ENCODE measurements around the gene SSR4. TPM values are rescaled to one million over a fixed set of nuclear protein-coding genes. Genes with fewer than 3 reads are reported as not detected.

Gene SSR4
- total RNA-seq, 1 donor from 2014 or later, result 285 TPM

DNA sequence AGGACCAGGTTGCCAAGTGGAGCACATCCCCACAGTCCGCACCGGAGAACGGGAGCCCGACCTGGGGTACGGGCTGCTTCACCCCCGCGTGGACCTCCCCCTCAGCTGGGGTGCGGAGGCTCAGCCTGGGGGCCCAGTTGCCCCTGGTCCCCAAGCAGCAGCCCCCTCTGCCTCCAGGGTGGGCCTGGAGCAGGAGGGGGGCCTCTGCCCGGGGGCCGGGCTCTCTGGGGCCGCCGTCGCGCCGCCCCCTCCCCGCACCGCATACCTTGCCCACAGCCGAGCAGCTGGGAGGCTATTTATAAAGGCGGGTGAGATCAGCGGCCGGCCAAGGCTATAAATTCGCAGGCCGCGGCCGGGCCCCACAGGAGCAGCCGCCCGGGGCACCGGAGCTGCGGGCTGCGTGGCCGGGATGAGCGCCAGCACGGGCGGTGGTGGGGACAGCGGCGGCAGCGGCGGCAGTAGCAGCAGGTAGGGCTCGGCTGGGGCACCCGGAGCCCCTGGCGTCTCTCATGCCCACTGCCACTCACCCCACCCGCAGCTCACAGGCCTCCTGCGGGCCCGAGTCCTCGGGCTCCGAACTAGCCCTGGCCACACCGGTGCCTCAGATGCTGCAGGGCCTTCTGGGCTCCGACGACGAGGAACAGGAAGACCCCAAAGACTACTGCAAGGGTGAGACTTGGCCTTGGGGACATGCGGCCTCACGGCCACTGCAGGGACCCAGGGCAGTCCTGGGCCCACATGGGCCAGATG lies 13.6 kb upstream of the SSR4 start, which contains the start of gene SRPK3:
TSS of gene SRPK3 (plus strand) at position 364 of the 750 bp plus-strand sequence. CDS start at position 410, 46 bp downstream.
- H3K27ac Mint-ChIP-seq, result peak within 1 kb of the TSS; percentile 61
- DNase-seq (ENCODE audit: low spot score), result no peak
- no peaks in the 10 kb centered on the region for H3K4me1 Mint-ChIP-seq (ENCODE audit: low read depth)
- intact Hi-C loops (cut with micrococcal nuclease), result no loop called here
- H3K27me3 Mint-ChIP-seq (ENCODE audit: insufficient read depth), result peaks cover 2% of the 10 kb centered on the region
- H3K4me3 Mint-ChIP-seq, result no peak within 1 kb of the TSS
- peaks cover 2% of the 10 kb centered on the region for H3K36me3 Mint-ChIP-seq (ENCODE audit: low read depth)
- H3K9me3 Mint-ChIP-seq, result no peaks in the 10 kb centered on the region

DNA sequence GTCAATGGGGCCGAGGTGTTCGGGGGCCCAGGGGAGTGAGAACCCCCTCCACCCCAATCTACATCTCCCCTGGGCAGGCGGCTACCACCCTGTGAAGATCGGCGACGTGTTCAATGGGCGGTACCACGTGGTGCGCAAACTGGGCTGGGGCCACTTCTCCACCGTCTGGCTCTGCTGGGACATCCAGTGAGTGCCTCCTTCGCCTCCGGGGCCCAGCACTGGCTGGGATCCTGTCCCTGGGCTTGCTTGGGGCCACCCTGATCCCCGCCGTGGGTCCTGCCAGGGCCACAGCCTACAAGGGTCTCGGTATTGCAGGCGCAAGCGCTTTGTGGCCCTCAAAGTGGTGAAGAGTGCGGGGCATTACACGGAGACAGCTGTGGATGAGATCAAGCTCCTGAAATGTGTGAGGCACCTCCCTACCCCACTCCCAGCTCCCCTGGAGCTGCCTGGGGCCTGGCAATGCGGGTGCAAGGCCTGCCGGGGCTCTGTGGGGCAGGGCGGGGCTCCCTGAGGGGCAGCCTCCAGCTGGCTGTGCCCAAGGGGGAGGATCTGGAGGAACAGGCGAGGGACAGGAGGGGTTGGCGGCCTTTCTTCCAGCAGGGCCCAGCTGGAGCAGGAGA lies 12.9 kb upstream of the SSR4 start:
- Mint-ChIP-seq H3K36me3 (ENCODE audit: low read depth) (peaks cover 2% of the 10 kb centered on the region), H3K27me3 (ENCODE audit: insufficient read depth) (peaks cover 2% of the 10 kb centered on the region), H3K27ac (no peak overlapping the region), H3K4me1 (ENCODE audit: low read depth) (no peaks in the 10 kb centered on the region), H3K4me3 (no peak overlapping the region), H3K9me3 (no peaks in the 10 kb centered on the region)
- intact Hi-C loops (cut with micrococcal nuclease), result no loop called here
- no peak for DNase-seq (ENCODE audit: low spot score)

DNA sequence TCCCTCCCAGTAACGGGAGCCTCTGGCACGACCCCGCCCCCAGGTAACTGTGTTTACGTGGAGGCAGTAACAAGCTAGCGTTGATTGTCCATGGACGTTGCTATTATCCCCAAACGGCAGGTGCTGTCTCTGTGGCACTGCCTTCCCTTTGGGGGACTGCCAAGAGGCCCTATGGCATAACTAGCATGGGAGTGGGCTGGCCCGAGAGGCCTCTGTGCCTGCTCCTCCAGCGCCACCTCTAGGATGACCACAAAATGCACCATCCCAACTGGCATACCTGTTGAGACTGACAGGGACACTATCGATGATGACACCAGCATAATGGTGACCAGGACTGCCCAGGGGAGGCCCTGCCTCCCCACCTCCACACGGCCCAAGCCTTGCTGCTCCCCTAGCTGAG lies 12.2 kb upstream of the SSR4 start:
- DNase-seq (ENCODE audit: low spot score), result no peak
- Mint-ChIP-seq H3K4me1 (ENCODE audit: low read depth) (no peaks in the 10 kb centered on the region), H3K27me3 (ENCODE audit: insufficient read depth) (peaks cover 2% of the 10 kb centered on the region), H3K9me3 (no peaks in the 10 kb centered on the region), H3K36me3 (ENCODE audit: low read depth) (peaks cover 2% of the 10 kb centered on the region), H3K4me3 (no peak overlapping the region), H3K27ac (no peak overlapping the region)
- intact Hi-C loops (cut with micrococcal nuclease), result no loop called here

DNA sequence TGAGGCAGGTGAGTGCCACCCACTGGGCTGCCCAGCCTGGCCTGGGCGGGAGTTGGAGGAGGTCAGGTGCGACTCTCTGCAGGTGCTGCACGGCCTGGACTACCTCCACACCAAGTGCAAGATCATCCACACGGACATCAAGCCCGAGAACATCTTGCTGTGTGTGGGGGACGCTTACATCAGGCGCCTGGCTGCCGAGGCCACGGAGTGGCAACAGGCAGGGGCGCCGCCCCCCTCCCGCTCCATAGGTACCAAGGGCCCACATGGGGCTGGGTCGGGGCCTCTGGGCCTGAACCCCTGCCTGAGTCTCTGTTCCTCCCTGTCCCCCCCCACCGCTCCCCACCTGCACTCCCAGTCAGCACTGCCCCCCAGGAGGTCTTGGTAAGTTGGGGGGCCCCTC lies 11.6 kb upstream of the SSR4 start:
- peaks cover 2% of the 10 kb centered on the region for H3K27me3 Mint-ChIP-seq (ENCODE audit: insufficient read depth)
- H3K4me1 Mint-ChIP-seq (ENCODE audit: low read depth), result no peaks in the 10 kb centered on the region
- DNase-seq (ENCODE audit: low spot score), result no peak
- no peak overlapping the region for H3K27ac Mint-ChIP-seq
- peaks cover 4% of the 10 kb centered on the region for H3K36me3 Mint-ChIP-seq (ENCODE audit: low read depth)
- no peaks in the 10 kb centered on the region for H3K9me3 Mint-ChIP-seq
- intact Hi-C loops (cut with micrococcal nuclease), result no loop called here
- H3K4me3 Mint-ChIP-seq, result no peak overlapping the region

DNA sequence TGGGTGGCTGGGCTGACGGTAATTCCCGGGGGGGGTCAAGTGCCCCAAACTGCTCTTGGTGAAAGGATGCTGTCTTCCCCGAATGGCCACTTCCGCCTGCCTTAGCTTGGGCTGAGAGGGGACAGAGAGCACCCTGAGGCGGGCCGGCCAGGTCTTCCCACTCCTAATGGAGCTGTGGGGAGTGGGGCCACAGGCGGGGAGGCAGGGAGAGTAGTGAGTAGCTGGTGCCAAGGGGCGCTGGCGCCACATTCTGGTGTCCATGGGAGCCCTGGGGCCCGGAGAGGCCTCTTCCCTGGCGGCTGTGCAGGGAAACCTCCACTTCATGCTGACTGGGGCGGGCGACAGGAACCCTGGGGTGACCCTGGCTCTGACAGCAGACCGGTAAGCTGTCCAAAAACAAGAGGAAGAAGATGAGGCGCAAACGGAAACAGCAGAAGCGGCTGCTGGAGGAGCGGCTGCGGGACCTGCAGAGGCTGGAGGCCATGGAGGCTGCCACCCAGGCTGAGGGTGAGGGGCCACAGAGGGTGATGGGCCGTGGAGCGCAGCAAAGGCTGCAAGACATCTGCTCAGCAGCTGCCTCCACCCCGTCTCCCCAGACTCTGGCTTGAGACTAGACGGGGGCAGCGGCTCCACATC lies 11.0 kb upstream of the SSR4 start:
- no peak overlapping the region for H3K4me3 Mint-ChIP-seq
- H3K9me3 Mint-ChIP-seq, result no peaks in the 10 kb centered on the region
- intact Hi-C loops (cut with micrococcal nuclease), result no loop called here
- H3K27me3 Mint-ChIP-seq (ENCODE audit: insufficient read depth), result peaks cover 2% of the 10 kb centered on the region
- no peak for DNase-seq (ENCODE audit: low spot score)
- no peak overlapping the region for H3K27ac Mint-ChIP-seq
- peaks cover 4% of the 10 kb centered on the region for H3K36me3 Mint-ChIP-seq (ENCODE audit: low read depth)
- no peaks in the 10 kb centered on the region for H3K4me1 Mint-ChIP-seq (ENCODE audit: low read depth)

DNA sequence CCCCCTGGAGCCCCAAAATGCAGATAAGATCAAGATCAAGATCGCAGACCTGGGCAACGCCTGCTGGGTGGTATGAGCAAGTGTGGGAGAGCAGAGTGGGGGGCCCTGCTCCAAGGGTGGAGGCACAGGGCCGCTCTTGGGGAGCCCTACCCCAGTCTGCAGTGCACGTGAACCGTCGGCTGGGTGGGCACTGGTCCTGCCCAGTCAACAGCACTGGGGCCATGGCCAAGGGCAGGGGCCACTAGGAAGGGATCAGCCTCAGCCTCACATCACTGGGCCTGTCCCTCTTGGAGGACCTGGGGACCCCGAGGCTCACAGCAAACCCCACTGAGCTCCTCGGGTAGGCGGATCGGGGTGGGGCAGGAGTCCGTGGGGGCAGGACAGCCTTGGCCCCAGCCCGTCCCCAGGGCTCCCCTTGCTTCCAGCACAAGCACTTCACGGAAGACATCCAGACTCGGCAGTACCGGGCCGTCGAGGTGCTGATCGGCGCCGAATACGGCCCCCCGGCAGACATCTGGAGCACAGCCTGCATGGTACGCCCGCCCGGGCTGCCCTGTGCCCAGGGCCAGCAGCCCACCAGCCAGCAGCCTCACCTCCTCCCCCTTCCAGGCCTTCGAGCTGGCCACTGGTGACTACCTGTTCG lies 10.0 kb upstream of the SSR4 start:
- Mint-ChIP-seq H3K27ac (no peak overlapping the region), H3K4me3 (no peak overlapping the region), H3K36me3 (ENCODE audit: low read depth) (peaks cover 4% of the 10 kb centered on the region), H3K27me3 (ENCODE audit: insufficient read depth) (peaks cover 2% of the 10 kb centered on the region), H3K4me1 (ENCODE audit: low read depth) (no peaks in the 10 kb centered on the region), H3K9me3 (no peaks in the 10 kb centered on the region)
- intact Hi-C loops (cut with micrococcal nuclease), result no loop called here
- DNase-seq (ENCODE audit: low spot score), result no peak

DNA sequence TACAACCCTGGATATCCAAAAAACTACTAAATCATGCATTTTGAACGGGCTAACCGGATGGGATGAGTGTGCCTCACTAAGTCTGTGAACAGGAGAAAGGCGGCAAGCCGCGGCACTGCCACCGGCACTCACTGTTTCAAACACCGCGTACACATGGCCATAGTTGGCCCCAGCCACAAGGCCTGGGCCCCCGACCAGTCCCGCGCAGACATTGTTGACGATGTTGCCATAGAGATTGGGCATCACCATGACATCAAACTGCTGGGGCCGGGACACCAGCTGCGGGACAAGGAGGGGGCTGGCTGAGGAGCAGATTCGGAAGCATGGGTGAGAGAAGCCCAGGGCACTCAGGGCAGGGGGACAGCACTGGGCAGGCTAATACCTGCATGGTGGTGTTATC lies 7.8 kb upstream of the SSR4 start:
- H3K4me1 Mint-ChIP-seq (ENCODE audit: low read depth), result no peaks in the 10 kb centered on the region

DNA sequence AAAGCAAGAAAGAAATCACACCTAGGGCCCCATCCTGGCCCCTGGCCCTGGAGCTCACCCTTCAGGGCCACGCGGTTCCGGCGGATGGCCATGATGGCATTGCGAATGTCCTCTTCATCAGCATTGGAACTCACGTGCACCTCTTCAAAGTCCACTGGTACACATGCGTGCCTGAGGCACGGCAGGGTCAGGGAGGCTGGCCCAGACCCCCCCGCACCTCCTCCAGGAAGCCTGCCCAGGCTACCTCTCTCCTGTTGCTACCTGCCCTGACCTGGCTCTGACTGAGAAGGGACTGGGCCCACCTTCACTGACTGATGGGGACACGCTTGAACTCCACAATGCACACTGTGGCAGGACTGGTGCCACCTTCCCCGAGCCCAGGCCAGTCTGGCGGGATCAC lies 4.8 kb upstream of the SSR4 start:
- Mint-ChIP-seq H3K9me3 (no peaks in the 10 kb centered on the region), H3K4me1 (ENCODE audit: low read depth) (peaks cover 9% of the 10 kb centered on the region), H3K36me3 (ENCODE audit: low read depth) (peaks cover 3% of the 10 kb centered on the region), H3K27me3 (ENCODE audit: insufficient read depth) (no peaks in the 10 kb centered on the region), H3K27ac (no peak overlapping the region), H3K4me3 (no peak overlapping the region)
- intact Hi-C loops (cut with micrococcal nuclease), result no loop called here
- DNase-seq (ENCODE audit: low spot score), result no peak

More for the DNA sequence above, 7.8 kb upstream of the SSR4 start:
- Mint-ChIP-seq H3K27ac (no peak overlapping the region), H3K27me3 (ENCODE audit: insufficient read depth) (no peaks in the 10 kb centered on the region), H3K36me3 (ENCODE audit: low read depth) (peaks cover 2% of the 10 kb centered on the region), H3K4me3 (no peak overlapping the region), H3K9me3 (no peaks in the 10 kb centered on the region)
- intact Hi-C loops (cut with micrococcal nuclease), result no loop called here
- DNase-seq (ENCODE audit: low spot score), result no peak

DNA sequence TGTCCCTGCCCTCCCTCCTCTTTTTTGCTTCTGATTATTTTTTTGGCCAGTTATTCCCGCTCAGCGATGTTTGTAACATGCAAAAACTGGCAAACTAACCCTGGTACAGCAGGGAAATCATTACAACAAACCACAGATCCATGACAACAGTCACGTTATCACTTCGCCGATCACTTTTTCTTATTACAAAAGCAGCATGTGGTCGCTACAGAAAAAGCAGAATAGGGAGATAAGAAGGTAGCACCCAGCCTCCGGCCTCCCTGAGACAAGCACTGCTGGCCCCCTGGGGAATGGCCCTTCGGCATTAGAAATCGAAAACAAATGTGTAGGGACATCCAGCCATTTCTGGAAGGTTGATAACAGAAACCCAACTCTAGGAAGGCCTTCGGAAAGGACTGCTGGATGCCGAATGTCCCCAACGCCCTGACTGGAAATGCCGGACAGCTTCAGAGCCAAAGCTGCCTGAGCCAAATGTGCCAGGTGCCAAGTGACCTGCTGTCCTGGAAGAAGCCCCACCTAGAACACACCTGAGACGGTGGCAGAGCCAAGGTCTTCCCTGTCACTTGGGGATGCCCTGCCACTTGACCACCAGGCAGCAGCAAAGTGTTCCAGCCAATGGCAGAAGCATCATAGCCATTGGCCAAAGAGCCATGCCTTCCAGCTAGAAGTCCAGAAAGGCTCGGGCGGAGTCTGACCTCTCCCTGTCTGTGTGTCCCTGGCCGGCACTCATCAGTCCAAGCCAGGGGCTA lies 3.2 kb upstream of the SSR4 start:
- Mint-ChIP-seq H3K9me3 (no peaks in the 10 kb centered on the region), H3K27ac (no peak overlapping the region), H3K27me3 (ENCODE audit: insufficient read depth) (no peaks in the 10 kb centered on the region), H3K4me1 (ENCODE audit: low read depth) (peaks cover 15% of the 10 kb centered on the region), H3K4me3 (no peak overlapping the region), H3K36me3 (ENCODE audit: low read depth) (peaks cover 9% of the 10 kb centered on the region)
- no peak for DNase-seq (ENCODE audit: low spot score)
- intact Hi-C loops (cut with micrococcal nuclease), result no loop called here

DNA sequence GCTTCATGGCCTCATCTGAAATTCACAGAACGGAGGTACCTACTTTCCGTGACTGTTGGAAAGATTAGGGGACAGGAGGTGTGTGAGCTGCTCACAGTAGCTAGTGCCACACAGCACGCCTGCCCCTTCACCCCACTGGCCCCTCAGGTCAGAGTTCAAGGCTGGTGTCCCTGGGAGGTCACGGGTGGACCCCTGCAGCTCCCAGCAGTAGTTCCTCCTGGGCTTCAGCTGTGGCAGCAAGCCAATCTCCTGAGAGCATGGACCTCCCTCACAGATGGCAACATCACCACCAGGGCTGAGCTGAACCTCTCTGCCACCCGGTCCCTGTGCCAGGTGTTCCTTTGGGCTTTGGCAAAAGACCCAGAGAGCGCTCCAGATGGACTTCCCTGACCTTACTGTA lies 2.1 kb upstream of the SSR4 start:
- Mint-ChIP-seq H3K4me1 (ENCODE audit: low read depth) (peaks cover 18% of the 10 kb centered on the region), H3K36me3 (ENCODE audit: low read depth) (peaks cover 13% of the 10 kb centered on the region), H3K9me3 (no peaks in the 10 kb centered on the region), H3K27ac (no peak overlapping the region), H3K27me3 (ENCODE audit: insufficient read depth) (no peaks in the 10 kb centered on the region), H3K4me3 (peak overlapping the region; percentile 96)
- intact Hi-C loops (cut with micrococcal nuclease), result no loop called here
- no peak for DNase-seq (ENCODE audit: low spot score)

DNA sequence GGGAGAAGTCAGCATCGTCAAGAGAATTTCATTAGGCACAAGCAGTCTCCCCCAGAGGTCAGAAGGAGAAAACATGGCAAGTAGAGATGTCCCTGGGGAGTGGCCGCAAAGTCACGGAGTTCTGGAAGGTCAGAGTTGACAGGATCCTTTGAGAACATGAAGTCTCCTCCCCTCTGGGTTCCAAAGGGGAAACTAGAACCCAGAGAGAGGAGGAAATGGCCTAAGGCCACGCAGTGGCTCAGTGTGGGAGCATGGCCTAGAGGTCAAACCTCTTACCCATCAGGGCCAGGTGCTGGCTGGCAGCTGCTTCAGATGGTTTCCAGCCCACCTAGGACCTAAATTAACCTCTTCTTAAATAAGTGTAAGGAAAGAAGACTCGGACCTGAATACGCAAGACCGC lies 1.2 kb upstream of the SSR4 start:
- Mint-ChIP-seq H3K36me3 (ENCODE audit: low read depth) (peaks cover 14% of the 10 kb centered on the region), H3K9me3 (no peaks in the 10 kb centered on the region), H3K27me3 (ENCODE audit: insufficient read depth) (no peaks in the 10 kb centered on the region), H3K4me3 (peak overlapping the region; percentile 96), H3K4me1 (ENCODE audit: low read depth) (peaks cover 18% of the 10 kb centered on the region), H3K27ac (peak overlapping the region; percentile 90)
- no peak for DNase-seq (ENCODE audit: low spot score)
- intact Hi-C loops (cut with micrococcal nuclease), result no loop called here
